OCI-LY1 (cell line): ENCODE results near the gene OXT.
"Not testable (repeated sequence)": the region's sequence is repeated elsewhere in the genome, so short reads cannot be mapped to it uniquely, and the experiment has no call there.

Source experiments
- H2AFZ ChIP-seq: fragments of 200-600 bp; sonication (generic), shearing (Covaris generic); 2 replicates; pipeline ENCODE4 v1.6.0; 2014; ENCODE audit warnings: antibody characterized with exemption, mild to moderate bottlenecking, low read length
- H3F3A ChIP-seq: fragments of 200-600 bp; sonication (generic), shearing (Covaris generic); 2 replicates; pipeline ENCODE4 v1.6.0; 2014; ENCODE audit warnings: mild to moderate bottlenecking, antibody characterized with exemption, low read length, moderate library complexity; ENCODE audit not compliant: insufficient read depth
- H3K27ac ChIP-seq: fragments of 200-600 bp; sonication (generic); 2 replicates; pipeline ENCODE4 v1.5.1; 2014; ENCODE audit warnings: low read length, mixed run types, mild to moderate bottlenecking, low read depth; ENCODE audit not compliant: poor library complexity, severe bottlenecking
- H3K27me3 ChIP-seq: fragments of 200-600 bp; sonication (generic); 2 replicates; pipeline ENCODE4 v1.6.0; 2014; ENCODE audit warnings: antibody characterized with exemption, mild to moderate bottlenecking, low read length, moderate library complexity; ENCODE audit not compliant: insufficient read depth
- H3K36me3 ChIP-seq: fragments of 200-600 bp; sonication (generic); 2 replicates; pipeline ENCODE4 v1.6.1; 2014; ENCODE audit warnings: mild to moderate bottlenecking, antibody characterized with exemption, low read length, moderate library complexity, mixed read lengths; ENCODE audit not compliant: insufficient read depth
- H3K4me1 ChIP-seq: fragments of 200-600 bp; sonication (generic); 2 replicates; pipeline ENCODE4 v1.5.1; 2014; ENCODE audit warnings: mild to moderate bottlenecking, low read length, moderate library complexity; ENCODE audit not compliant: insufficient read depth, severe bottlenecking
- H3K4me2 ChIP-seq: fragments of 200-600 bp; sonication (generic), shearing (Covaris generic); 2 replicates; pipeline ENCODE4 v1.6.1; 2014; ENCODE audit warnings: low read length
- H3K4me3 ChIP-seq: fragments of 200-600 bp; sonication (generic); 2 replicates; pipeline ENCODE4 v1.5.1; 2014; ENCODE audit warnings: low read length, low read depth, mild to moderate bottlenecking, mixed read lengths; ENCODE audit not compliant: poor library complexity, severe bottlenecking
- H3K79me2 ChIP-seq: fragments of 200-600 bp; shearing (Covaris generic); 2 replicates; pipeline ENCODE4 v1.6.1; 2016; ENCODE audit warnings: mixed run types, low read length, mixed read lengths; ENCODE audit not compliant: insufficient read depth
- H3K9ac ChIP-seq: fragments of 200-600 bp; sonication (generic), shearing (Covaris generic); 2 replicates; pipeline ENCODE4 v1.6.1; 2014; ENCODE audit warnings: mild to moderate bottlenecking, low read length, mixed read lengths
- H3K9me2 ChIP-seq: fragments of 200-600 bp; sonication (generic), shearing (Covaris generic); 2 replicates; pipeline ENCODE4 v1.6.1; 2014; ENCODE audit warnings: low read depth, mild to moderate bottlenecking, low read length, mixed read lengths
- H3K9me3 ChIP-seq: fragments of 200-600 bp; shearing (Covaris generic); 2 replicates; pipeline ENCODE4 v1.6.1; 2014; ENCODE audit warnings: low read length, mixed read lengths
- H4K20me1 ChIP-seq: fragments of 200-600 bp; sonication (generic), shearing (Covaris generic); 2 replicates; pipeline ENCODE4 v1.6.0; 2016; ENCODE audit warnings: mild to moderate bottlenecking, low read length; ENCODE audit not compliant: insufficient read depth
- CTCF ChIP-seq: fragments of 200-600 bp; sonication (generic), shearing (Covaris generic); IDR thresholded peaks from 2 replicates; pipeline ENCODE4 v1.5.1; 2017; ENCODE audit warnings: mild to moderate bottlenecking, antibody characterized with exemption, low read length, moderate library complexity, mixed read lengths
- EZH2 ChIP-seq: fragments of 200-600 bp; sonication (generic), shearing (Covaris generic); IDR thresholded peaks from 2 replicates; pipeline ENCODE4 v1.8.0; 2017; ENCODE audit warnings: borderline replicate concordance, mixed run types, mild to moderate bottlenecking, antibody characterized with exemption, low read length, moderate library complexity, mixed read lengths

The OXT gene

GRCh38 chr20:3071610-3072529 is at the start of gene OXT:
OXT (plus strand) TSS chr20:3071620; CDS start chr20:3071656, 36 bp downstream.
- H2AFZ ChIP-seq: no peak within 1 kb of the TSS
- no peaks in the 10 kb centered on the region for H4K20me1 ChIP-seq
- no peak within 1 kb of the TSS for H3K9ac ChIP-seq
- H3K4me3 ChIP-seq: no peak within 1 kb of the TSS
- H3K4me1 ChIP-seq: no peaks in the 10 kb centered on the region
- no peaks in the 10 kb centered on the region for H3K9me3 ChIP-seq
- no peaks in the 10 kb centered on the region for H3K9me2 ChIP-seq
- no peaks in the 10 kb centered on the region for H3K79me2 ChIP-seq
- no peak within 1 kb of the TSS for H3K27ac ChIP-seq
- no peaks in the 10 kb centered on the region for H3F3A ChIP-seq
- no peak within 1 kb of the TSS for H3K4me2 ChIP-seq
- TF ChIP-seq CTCF (no peak), EZH2 (no peak)
- no peaks in the 10 kb centered on the region; the same call in 1 of the 2 replicates for H3K27me3 ChIP-seq
- no peaks in the 10 kb centered on the region for H3K36me3 ChIP-seq

GRCh38 chr20:3021777-3022176 is 49.6 kb upstream of the OXT start:
- H3K79me2 ChIP-seq: no peaks in the 10 kb centered on the region
- peaks cover 52% of the 10 kb centered on the region for H3K36me3 ChIP-seq
- no peak overlapping the region for H3K4me3 ChIP-seq
- H3F3A ChIP-seq: no peaks in the 10 kb centered on the region
- H2AFZ ChIP-seq: no peak overlapping the region
- TF ChIP-seq CTCF (no peak), EZH2 (no peak)
- no peak overlapping the region for H3K27ac ChIP-seq
- H3K9me3 ChIP-seq: no peaks in the 10 kb centered on the region
- no peak overlapping the region for H3K9ac ChIP-seq
- H3K9me2 ChIP-seq: no peaks in the 10 kb centered on the region
- H3K4me2 ChIP-seq: no peak overlapping the region
- no peaks in the 10 kb centered on the region for H4K20me1 ChIP-seq
- H3K27me3 ChIP-seq: no peaks in the 10 kb centered on the region
- H3K4me1 ChIP-seq: no peaks in the 10 kb centered on the region

- not testable (repeated sequence) for H4K20me1 ChIP-seq, H3K9ac ChIP-seq, H2AFZ ChIP-seq, H3F3A ChIP-seq, H3K9me3 ChIP-seq, H3K4me3 ChIP-seq, H3K27me3 ChIP-seq, H3K4me2 ChIP-seq, H3K9me2 ChIP-seq, H3K27ac ChIP-seq, H3K4me1 ChIP-seq, H3K79me2 ChIP-seq
- peaks cover 54% of the 10 kb centered on the region for H3K36me3 ChIP-seq
Measured at GRCh38 chr20:3022559-3023490, 48.6 kb upstream of the OXT start.
